Measurements from ENCODE around the gene DNAJC18. TPM values are rescaled to one million over a fixed set of nuclear protein-coding genes. Genes with fewer than 3 reads are reported as not detected.
A peak's percentile ranks its signal among the peaks of the same experiment; 100 is the strongest.
"Not testable (repeated sequence)": the region's sequence is repeated elsewhere in the genome, so short reads cannot be mapped to it uniquely, and the experiment has no call there.

DNAJC18 gene
- total RNA-seq = 17.4 to 27.0 TPM (median 25.6 TPM) in 3 replicates
- long read RNA-seq, full-length matches to known transcripts = 23 of 25 reads
- long read RNA-seq, partial matches to known transcripts = 1 of 25 reads
- long read RNA-seq, other reads (novel, unspliced or antisense) = 1 of 25 reads

GRCh38 chr5:139439013-139439903, at the start of gene DNAJC18:
Gene DNAJC18 (minus strand): TSS chr5:139439525. CDS start chr5:139439445, 80 bp downstream.
- peak within 1 kb of the TSS; percentile 98 for H3K27ac Mint-ChIP-seq (ENCODE audit: unreplicated experiment)

GRCh38 chr5:139488260-139488659, 48.9 kb upstream of the DNAJC18 start:
- DNase-seq (ENCODE audit: low spot score) = peak; percentile 28
- Mint-ChIP-seq H3K9me3 (ENCODE audit: low read depth) (no peaks in the 10 kb centered on the region), H3K27me3 (ENCODE audit: low read depth) (no peaks in the 10 kb centered on the region), H3K4me3 (ENCODE audit: unreplicated experiment) (no peak overlapping the region), H3K36me3 (ENCODE audit: low read depth) (no peaks in the 10 kb centered on the region), H3K4me1 (ENCODE audit: low read depth) (peaks cover 19% of the 10 kb centered on the region), H3K27ac (ENCODE audit: unreplicated experiment) (no peak overlapping the region)
- no peak for TF ChIP-seq CTCF (IDR thresholded peaks at IDR 0.05)

More at GRCh38 chr5:139439013-139439903, at the start of gene DNAJC18:
- peaks cover 8% of the 10 kb centered on the region for H3K36me3 Mint-ChIP-seq (ENCODE audit: low read depth)
- no peak for TF ChIP-seq CTCF (IDR thresholded peaks at IDR 0.05)
- H3K9me3 Mint-ChIP-seq (ENCODE audit: low read depth) = no peaks in the 10 kb centered on the region
- H3K27me3 Mint-ChIP-seq (ENCODE audit: low read depth) = no peaks in the 10 kb centered on the region
- peaks cover 25% of the 10 kb centered on the region for H3K4me1 Mint-ChIP-seq (ENCODE audit: low read depth)
- peak; percentile 96 for DNase-seq (ENCODE audit: low spot score)
- H3K4me3 Mint-ChIP-seq (ENCODE audit: unreplicated experiment) = peak within 1 kb of the TSS; percentile 99

- Mint-ChIP-seq H3K27me3 (ENCODE audit: low read depth) (no peaks in the 10 kb centered on the region), H3K4me3 (ENCODE audit: unreplicated experiment) (no peak overlapping the region), H3K4me1 (ENCODE audit: low read depth) (peaks cover 27% of the 10 kb centered on the region), H3K36me3 (ENCODE audit: low read depth) (no peaks in the 10 kb centered on the region), H3K9me3 (ENCODE audit: low read depth) (no peaks in the 10 kb centered on the region), H3K27ac (ENCODE audit: unreplicated experiment) (no peak overlapping the region)
- DNase-seq (ENCODE audit: low spot score) = peak; percentile 63
- no peak for TF ChIP-seq CTCF (IDR thresholded peaks at IDR 0.05)
Measured at GRCh38 chr5:139486201-139486600, 46.9 kb upstream of the DNAJC18 start.

DNA sequence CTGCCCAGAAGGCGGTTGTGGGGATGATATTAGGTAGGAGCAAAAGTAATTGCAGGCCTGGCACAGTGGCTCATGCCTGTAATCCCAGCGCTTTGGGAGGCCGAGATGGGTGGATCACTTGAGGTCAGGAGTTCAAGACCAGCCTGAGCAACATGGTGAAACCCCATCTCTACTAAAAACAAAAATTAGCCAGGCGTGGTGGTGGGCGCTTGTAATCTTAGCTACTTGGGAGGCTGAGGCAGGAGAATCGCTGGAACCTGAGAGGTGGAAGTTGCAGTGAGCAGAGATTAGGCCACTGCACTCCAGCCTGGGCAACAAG, 43.5 kb upstream of the DNAJC18 start:
- H3K27me3 Mint-ChIP-seq (ENCODE audit: low read depth); H3K9me3 Mint-ChIP-seq (ENCODE audit: low read depth); H3K36me3 Mint-ChIP-seq (ENCODE audit: low read depth); DNase-seq (ENCODE audit: low spot score): not testable (repeated sequence)
- Mint-ChIP-seq H3K4me1 (ENCODE audit: low read depth) (peaks cover 34% of the 10 kb centered on the region), H3K27ac (ENCODE audit: unreplicated experiment) (peak overlapping the region; percentile 100), H3K4me3 (ENCODE audit: unreplicated experiment) (peak overlapping the region; percentile 84)

GRCh38 chr5:139482050-139482889, 42.9 kb upstream of the DNAJC18 start, which contains the start of gene STING1:
Gene STING1 (minus strand): TSS chr5:139482758. CDS start chr5:139481704, 1,054 bp downstream.
- Mint-ChIP-seq H3K36me3 (ENCODE audit: low read depth) (peaks cover 12% of the 10 kb centered on the region), H3K27ac (ENCODE audit: unreplicated experiment) (peak within 1 kb of the TSS; percentile 100), H3K9me3 (ENCODE audit: low read depth) (no peaks in the 10 kb centered on the region), H3K4me1 (ENCODE audit: low read depth) (peaks cover 34% of the 10 kb centered on the region), H3K4me3 (ENCODE audit: unreplicated experiment) (peak within 1 kb of the TSS; percentile 84), H3K27me3 (ENCODE audit: low read depth) (no peaks in the 10 kb centered on the region)
- DNase-seq (ENCODE audit: low spot score) = no peak
- TF ChIP-seq CTCF (IDR thresholded peaks at IDR 0.05) = peak; percentile 26

Data from chondrocyte (in vitro differentiated cells).